DMS153 treated with DMSO at 0.1 percent for 48 hours (cell line): ENCODE measurements around the gene H2BK1.
A peak's percentile ranks its signal among the peaks of the same experiment; 100 is the strongest.

ENCODE experiments used
- DNase-seq: peaks from one replicate; lab custom pipeline; 2025; ENCODE audit not compliant: unreplicated experiment; lab: John Stamatoyannopoulos, UW

The H2BK1 gene

GRCh38 chr7:151205730-151206129 is 4.6 kb downstream of the H2BK1 start:
- no peak for DNase-seq

- DNase-seq = no peak
These were observed 5.8 kb downstream of the H2BK1 start for GRCh38 chr7:151204383-151205032.

GRCh38 chr7:151202836-151203235 is 7.5 kb downstream of the H2BK1 start:
- no peak for DNase-seq

- no peak for DNase-seq
These were observed 8.5 kb downstream of the H2BK1 start for GRCh38 chr7:151201751-151202150.

- DNase-seq = no peak
These were observed 8.9 kb downstream of the H2BK1 start for GRCh38 chr7:151201344-151201743.

GRCh38 chr7:151198945-151199848 is 11.1 kb downstream of the H2BK1 start:
- DNase-seq = peak; percentile 25

- DNase-seq = no peak
These were observed 12.4 kb downstream of the H2BK1 start for GRCh38 chr7:151197932-151198331.

GRCh38 chr7:151195616-151196450 is 14.5 kb downstream of the H2BK1 start:
- no peak for DNase-seq

GRCh38 chr7:151194188-151194587 is 16.1 kb downstream of the H2BK1 start:
- no peak for DNase-seq

GRCh38 chr7:151193203-151193978 is 16.9 kb downstream of the H2BK1 start:
- no peak for DNase-seq

GRCh38 chr7:151192002-151192539 is 18.2 kb downstream of the H2BK1 start:
- no peak for DNase-seq

- no peak for DNase-seq
These were observed 18.7 kb downstream of the H2BK1 start for GRCh38 chr7:151191544-151191943.

- no peak for DNase-seq
These were observed 21.2 kb downstream of the H2BK1 start for GRCh38 chr7:151189038-151189437.

- DNase-seq = no peak
These were observed 22.1 kb downstream of the H2BK1 start for GRCh38 chr7:151188252-151188542.

GRCh38 chr7:151187409-151188251 is 22.7 kb downstream of the H2BK1 start:
- no peak for DNase-seq

- DNase-seq = no peak
These were observed 23.5 kb downstream of the H2BK1 start, which contains the start of gene ASB10 for GRCh38 chr7:151186640-151187408. Gene ASB10, minus strand, starts transcription at chr7:151187250. Its CDS starts 120 bp downstream, at chr7:151187130.

GRCh38 chr7:151185762-151186639 is 24.3 kb downstream of the H2BK1 start:
- no peak for DNase-seq

- no peak for DNase-seq
These were observed 29.3 kb downstream of the H2BK1 start for GRCh38 chr7:151181011-151181431.
